Upper lobe of left lung (tissue), 6 donors: ENCODE results near the gene SEC14L5. TPM values are rescaled to one million over a fixed set of nuclear protein-coding genes. Genes with fewer than 3 reads are reported as not detected.

Source experiments
- ATAC-seq, 2 donors: fragments of 200-7000 bp; cut with Tn5 transposase; one replicate each; pipeline ENCODE4 v1.9.1; 2022; ENCODE audit warnings: mild to moderate bottlenecking in 2 of 2, moderate library complexity in 2 of 2; ENCODE audit not compliant: low FRiP score in 2 of 2
- DNase-seq, 2 donors: peaks; one replicate each; pipeline ENCODE4 v3.0.0-alpha.2; 2019 to 2020
- H3K27ac ChIP-seq, 4 donors: fragments of 200-600 bp; sonication (generic); one replicate each; pipeline ENCODE4 v1.5.1; 2016 to 2019
- H3K27me3 ChIP-seq, 4 donors: fragments of 200-600 bp; sonication (generic); one replicate each; pipeline ENCODE4 v1.5.1; 2017 to 2019
- H3K36me3 ChIP-seq, 4 donors: fragments of 200-600 bp; sonication (generic); one replicate each; pipeline ENCODE4 v1.5.1; 2016 to 2019
- H3K4me1 ChIP-seq, 4 donors: fragments of 200-600 bp; sonication (generic); one replicate each; pipeline ENCODE4 v1.5.1; 2018 to 2019
- H3K4me3 ChIP-seq, 4 donors: fragments of 200-600 bp; sonication (generic); one replicate each; pipeline ENCODE4 v1.5.1; 2017 to 2019; ENCODE audit warnings: mild to moderate bottlenecking in 2 of 4, moderate library complexity in 1 of 4
- H3K9me3 ChIP-seq, 4 donors: fragments of 200-600 bp; sonication (generic); one replicate each; pipeline ENCODE4 v1.5.1; 2018 to 2019
- CTCF ChIP-seq, 6 experiments: fragments of 450-650 bp in 4 of 6; fragments of 200-600 bp in 2 of 6; sonication (generic) in 2 of 6; IDR thresholded peaks; one replicate each; pipeline ENCODE4 v1.5.1; 2016 to 2019; ENCODE audit warnings: antibody characterized with exemption in 6 of 6
- EP300 ChIP-seq, 4 donors: sonication (generic); formaldehyde crosslinking; IDR thresholded peaks; one replicate each; pipeline ENCODE4 v1.5.1; 2017; ENCODE audit warnings: antibody characterized with exemption in 4 of 4, control low read depth in 2 of 4
- POLR2A ChIP-seq, 4 donors: fragments of 450-650 bp; IDR thresholded peaks; one replicate each; pipeline ENCODE4 v1.5.1; 2016 to 2017; ENCODE audit warnings: antibody characterized with exemption in 4 of 4, mild to moderate bottlenecking in 2 of 4
- POLR2AphosphoS5 ChIP-seq, 2 donors: sonication (generic); formaldehyde crosslinking; IDR thresholded peaks; one replicate each; pipeline ENCODE4 v1.5.1; 2017; ENCODE audit warnings: antibody characterized with exemption in 2 of 2
- WGBS, 2 donors: methylation state at CpG; one replicate each; pipeline ENCODE4 v1.1.5; 2017 to 2018; 5-methylcytosine and 5-hydroxymethylcytosine counted together
- total RNA-seq, 6 donors: library from RNA; depleted of rRNA in 4 of 6; stranded (reverse); fragments of >200 nt in 4 of 6; gene quantifications; one replicate each; pipeline versions ENCODE4 v1.1.0 to v1.2.1, GENCODE V29; 2016 to 2021
- donor health status: DM: no; HTN: no; CAD: no; lungs with moderate emphysema.
- donor health status: DM: no; HTN: yes; CAD: no; lungs with severe emphysema.

SEC14L5 gene
- total RNA-seq, 6 donors from 2014 or later, result 0.20 to 1.7 (median 0.49) TPM; not detected in 1

- ATAC-seq, result no peak
- 80 to 85% methylated on average over 3 to 10 of the region's 10 CpGs for WGBS, 2 donors
- Histone ChIP-seq H3K27ac (no peak overlapping the region), H3K9me3 (no peaks in the 10 kb centered on the region), H3K36me3 (peaks cover 0 to 4% (median 1%) of the 10 kb centered on the region in 4 donors), H3K4me3 (no peak overlapping the region), H3K27me3 (no peaks in the 10 kb centered on the region), H3K4me1 (peaks cover 0 to 16% (median 0%) of the 10 kb centered on the region in 4 donors)
- TF ChIP-seq EP300 (IDR thresholded peaks at IDR 0.05) (no peak), POLR2A (IDR thresholded peaks at IDR 0.05) (no peak), POLR2AphosphoS5 (IDR thresholded peaks at IDR 0.05) (no peak), CTCF (IDR thresholded peaks at IDR 0.05) (no peak)
- no peak for DNase-seq
Measured at GRCh38 chr16:5060073-5060641, 102.0 kb downstream of the SEC14L5 start.

- DNase-seq (no peak), ATAC-seq (no peak)
- H3K4me1 ChIP-seq, result peaks cover 0 to 14% (median 7%) of the 10 kb centered on the region in 4 donors
- no peaks in the 10 kb centered on the region for H3K27me3 ChIP-seq
- TF ChIP-seq CTCF (IDR thresholded peaks at IDR 0.05) (no peak), POLR2A (IDR thresholded peaks at IDR 0.05) (no peak), EP300 (IDR thresholded peaks at IDR 0.05) (no peak), POLR2AphosphoS5 (IDR thresholded peaks at IDR 0.05) (no peak)
- 86 to 90% methylated on average over 3 to 11 of the region's 11 CpGs for WGBS, 2 donors
- H3K36me3 ChIP-seq, result no peaks in the 10 kb centered on the region
- no peak overlapping the region for H3K27ac ChIP-seq
- H3K9me3 ChIP-seq, result no peaks in the 10 kb centered on the region
- no peak overlapping the region for H3K4me3 ChIP-seq
Measured at GRCh38 chr16:5062051-5062450, 103.9 kb downstream of the SEC14L5 start.

- Histone ChIP-seq H3K36me3 (no peaks in the 10 kb centered on the region), H3K4me3 (no peak overlapping the region), H3K27ac (no peak overlapping the region), H3K27me3 (no peaks in the 10 kb centered on the region), H3K9me3 (no peaks in the 10 kb centered on the region), H3K4me1 (peaks cover 0 to 14% (median 7%) of the 10 kb centered on the region in 4 donors)
- DNase-seq (no peak), ATAC-seq (no peak)
- no peak for TF ChIP-seq CTCF (IDR thresholded peaks at IDR 0.05)
- TF ChIP-seq POLR2AphosphoS5 (IDR thresholded peaks at IDR 0.05), result no peak
- TF ChIP-seq POLR2A (IDR thresholded peaks at IDR 0.05), result no peak
- no peak for TF ChIP-seq EP300 (IDR thresholded peaks at IDR 0.05)
- WGBS, 2 donors, result 72 to 73% methylated on average over 13 to 19 of the region's 19 CpGs
Measured at GRCh38 chr16:5062790-5063765, 104.9 kb downstream of the SEC14L5 start.

GRCh38 chr16:5064915-5065314 lies 106.8 kb downstream of the SEC14L5 start:
- H3K4me1 ChIP-seq, result peaks cover 0 to 14% (median 7%) of the 10 kb centered on the region in 4 donors
- no peaks in the 10 kb centered on the region for H3K9me3 ChIP-seq
- no peaks in the 10 kb centered on the region for H3K36me3 ChIP-seq
- peak overlapping the region in 3 of 4 donors; percentile 65 to 87 (median 78) for H3K27ac ChIP-seq
- ATAC-seq (peak; percentile 27 to 62), DNase-seq (peak in 1 of 2 donors; percentile 72)
- TF ChIP-seq POLR2A (IDR thresholded peaks at IDR 0.05) (no peak), CTCF (IDR thresholded peaks at IDR 0.05) (no peak)
- no peaks in the 10 kb centered on the region for H3K27me3 ChIP-seq
- peak overlapping the region in 3 of 4 donors; percentile 28 to 43 (median 41) for H3K4me3 ChIP-seq
- 11 to 50% methylated on average over 1 to 7 of the region's 7 CpGs for WGBS, 2 donors
